H1 (cell line): ENCODE measurements around the gene C17orf100. TPM values are rescaled to one million over a fixed set of nuclear protein-coding genes. Genes with fewer than 3 reads are reported as not detected.

Source experiments
- E2F6 ChIP-seq: IDR thresholded peaks from 2 replicates; pipeline ENCODE4 v1.6.1; 2012; ENCODE audit warnings: inconsistent platforms
- SIN3A ChIP-seq, 2 experiments: IDR thresholded peaks in 1 of 2; conservative IDR thresholded peaks in 1 of 2; 2 replicates each; pipeline ENCODE4 v1.6.1; 2011 to 2012; ENCODE audit warnings: low read length in 2 of 2, improper control_type of control experiment in 1 of 2, low read depth in 1 of 2, mild to moderate bottlenecking in 1 of 2
- polyA plus RNA-seq, 7 experiments: library from polyadenylated mRNA; depleted of rRNA in 3 of 7; stranded (reverse) in 5 of 7; unstranded in 2 of 7; fragments of >200 nt in 5 of 7; fragments of 200-250 nt in 2 of 7; gene quantifications; 1 replicate in 5 of 7; 2 replicates in 1 of 7; 4 replicates in 1 of 7; pipeline versions ENCODE4 v1.2.1 to v1.2.3, GENCODE V29; 2011 to 2013; ENCODE audit warnings: missing spikeins in 2 of 7, mixed read lengths in 2 of 7
- total RNA-seq: library from RNA; stranded (reverse); fragmentation: NEBNext Ultra II Directional; extraction: Animal tissue kit (Norgen Biotek cat#: 25700); gene quantifications from 2 replicates; pipeline ENCODE4 v1.2.1, GENCODE V29; 2021

C17orf100 gene
- total and polyA plus RNA-seq, 2 of the 8 experiments (the other 6 are each of a cell fraction or from before 2014, with no cell fraction given): 2.1 to 2.8 TPM

- peak in 1 of 2 experiments; percentile 63; a peak in 1 of 4 replicates for TF ChIP-seq SIN3A (conservative IDR thresholded peaks at IDR 0.05 in 1 of 2, IDR thresholded peaks at IDR 0.05 in 1 of 2; ENCODE audit: low read depth in 1 of 2, low read length in 2 of 2)
- TF ChIP-seq E2F6: no peak
Observed at GRCh38 chr17:6641247-6641863, 10.2 kb upstream of the C17orf100 start (continued).
